Endodermal cell (in vitro differentiated cells): Measurements from ENCODE around the gene TACO1. TPM values are rescaled to one million over a fixed set of nuclear protein-coding genes. Genes with fewer than 3 reads are reported as not detected.

Source experiments
- DNase-seq: peaks from one replicate; pipeline ENCODE4 v3.0.0-alpha.2; 2017
- H3K27ac ChIP-seq: 2 replicates; pipeline ENCODE4 v1.5.1; 2013; ENCODE audit warnings: mild to moderate bottlenecking, low read depth, low read length, moderate library complexity
- H3K27me3 ChIP-seq: 2 replicates; pipeline ENCODE4 v1.6.1; 2013; ENCODE audit warnings: mild to moderate bottlenecking, low read length, moderate library complexity; ENCODE audit not compliant: insufficient read depth, control insufficient read depth, poor library complexity, severe bottlenecking
- H3K36me3 ChIP-seq: 2 replicates; pipeline ENCODE4 v1.7.0; 2013; ENCODE audit warnings: mild to moderate bottlenecking, low read length, moderate library complexity; ENCODE audit not compliant: control insufficient read depth, insufficient read depth
- H3K4me1 ChIP-seq: one replicate; pipeline ENCODE4 v1.7.0; 2013; ENCODE audit warnings: low read length; ENCODE audit not compliant: control insufficient read depth, insufficient read depth
- H3K4me3 ChIP-seq: 2 replicates; pipeline ENCODE4 v1.5.1; 2013; ENCODE audit warnings: mild to moderate bottlenecking, low read length, moderate library complexity
- H3K9ac ChIP-seq: 2 replicates; pipeline ENCODE4 v1.6.1; 2013; ENCODE audit warnings: mild to moderate bottlenecking, low read length, moderate library complexity; ENCODE audit not compliant: poor library complexity, severe bottlenecking; ENCODE audit errors: extremely low read depth
- H3K9me3 ChIP-seq: 2 replicates; pipeline ENCODE4 v1.6.1; 2013; ENCODE audit warnings: mild to moderate bottlenecking, low read length, moderate library complexity; ENCODE audit not compliant: control insufficient read depth
- H3K27ac Mint-ChIP-seq: 2 replicates; pipeline ENCODE4 v1.8.0; 2020; ENCODE audit warnings: mixed read lengths
- H3K27me3 Mint-ChIP-seq: 2 replicates; pipeline ENCODE4 v1.8.0; 2021; ENCODE audit warnings: mild to moderate bottlenecking, mixed read lengths; ENCODE audit not compliant: insufficient read depth
- H3K36me3 Mint-ChIP-seq: 2 replicates; pipeline ENCODE4 v1.8.0; 2020; ENCODE audit warnings: low read depth, mixed read lengths
- H3K4me1 Mint-ChIP-seq: 2 replicates; pipeline ENCODE4 v1.8.0; 2020; ENCODE audit warnings: mixed read lengths
- H3K4me3 Mint-ChIP-seq: 2 replicates; pipeline ENCODE4 v1.8.0; 2020; ENCODE audit warnings: mild to moderate bottlenecking, moderate library complexity, mixed read lengths
- H3K9me3 Mint-ChIP-seq: 2 replicates; pipeline ENCODE4 v1.8.0; 2020; ENCODE audit warnings: mild to moderate bottlenecking, mixed read lengths
- CTCF ChIP-seq: fragments of 200-600 bp; sonication (generic); conservative IDR thresholded peaks from 2 replicates; pipeline ENCODE4 v1.5.0; 2021; ENCODE audit warnings: antibody characterized with exemption, mild to moderate bottlenecking
- WGBS, 2 experiments: methylation state at CpG; one replicate each; pipeline versions ENCODE4 v1.1.5 to v1.1.7; 2013; ENCODE audit warnings: missing lambda C conversion rate in 2 of 2, mixed read lengths in 1 of 2; ENCODE audit not compliant: insufficient coverage in 1 of 2, insufficient read length in 1 of 2; 5-methylcytosine and 5-hydroxymethylcytosine counted together
- total RNA-seq, 2 donors: library from RNA; stranded (reverse); fragmentation: NEBNext Ultra II Directional in 1 of 2; extraction: Animal tissue kit (Norgen Biotek cat#: 25700) in 1 of 2; gene quantifications; 2 replicates in 1 of 2; 3 replicates in 1 of 2; pipeline ENCODE4 v1.2.1, GENCODE V29; 2021

TACO1 gene
- total RNA-seq, 2 donors from 2014 or later: 19.6 to 20.3 TPM

- Mint-ChIP-seq H3K27ac (no peak overlapping the region), H3K4me3 (peak overlapping the region; percentile 88), H3K9me3 (no peaks in the 10 kb centered on the region), H3K27me3 (no peaks in the 10 kb centered on the region), H3K36me3 (no peaks in the 10 kb centered on the region), H3K4me1 (peaks cover 30% of the 10 kb centered on the region)
- no peaks in the 10 kb centered on the region for H3K9me3 ChIP-seq
- H3K36me3 ChIP-seq: no peaks in the 10 kb centered on the region
- H3K27me3 ChIP-seq: no peaks in the 10 kb centered on the region
- WGBS, 2 experiments: 17 to 41% methylated on average over 5 to 6 of the region's 7 CpGs
- no peak overlapping the region for H3K27ac ChIP-seq
- TF ChIP-seq CTCF: no peak
- H3K4me3 ChIP-seq: peak overlapping the region; percentile 83
- peaks cover 4% of the 10 kb centered on the region for H3K4me1 ChIP-seq
- DNase-seq: no peak
- no peak overlapping the region for H3K9ac ChIP-seq
These were observed 23.3 kb downstream of the TACO1 start for GRCh38 chr17:63623786-63624530.

- H3K4me1 ChIP-seq: peaks cover 4% of the 10 kb centered on the region
- no peaks in the 10 kb centered on the region for H3K27me3 ChIP-seq
- no peak for TF ChIP-seq CTCF
- Mint-ChIP-seq H3K4me1 (peaks cover 30% of the 10 kb centered on the region), H3K27me3 (no peaks in the 10 kb centered on the region), H3K9me3 (no peaks in the 10 kb centered on the region), H3K27ac (no peak overlapping the region), H3K4me3 (no peak overlapping the region), H3K36me3 (no peaks in the 10 kb centered on the region)
- no peak overlapping the region for H3K27ac ChIP-seq
- WGBS, 2 experiments: 89% methylated on average over 1 of the region's 1 CpG; no CpG with 5 or more reads in 1 of the 2 experiments
- DNase-seq: no peak
- H3K4me3 ChIP-seq: no peak overlapping the region
- no peaks in the 10 kb centered on the region for H3K36me3 ChIP-seq
- H3K9me3 ChIP-seq: no peaks in the 10 kb centered on the region
- H3K9ac ChIP-seq: no peak overlapping the region
These were observed 23.8 kb downstream of the TACO1 start for GRCh38 chr17:63624531-63624880.

DNA sequence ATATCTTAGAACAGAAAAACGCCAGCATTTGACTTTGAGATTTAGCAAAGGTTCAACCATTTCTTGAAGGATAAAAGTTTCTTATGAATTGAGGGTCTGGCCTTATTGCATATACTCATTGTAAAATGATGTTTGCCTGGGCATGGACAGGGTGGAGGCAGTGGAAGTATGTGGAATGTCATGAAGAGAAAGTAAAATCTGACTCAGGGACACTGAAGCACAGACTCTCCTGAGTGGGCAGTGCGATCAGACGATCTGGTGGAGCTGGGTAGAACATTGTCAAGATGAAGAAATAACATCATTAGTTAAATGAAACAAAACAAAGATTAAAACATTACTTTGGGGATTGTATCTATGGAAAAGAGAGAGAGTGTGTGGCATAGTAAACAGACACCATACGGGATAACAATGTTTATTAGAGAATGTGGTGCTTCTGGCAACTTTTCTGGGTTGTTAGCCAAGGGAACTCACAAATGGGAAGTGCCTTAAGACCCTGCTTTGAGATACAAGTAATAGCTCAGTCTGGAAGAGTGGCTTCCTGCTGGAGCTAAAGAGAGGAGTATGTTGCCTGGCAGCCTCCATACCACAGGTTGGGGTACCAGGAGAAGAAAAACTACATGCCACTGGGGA is 26.0 kb downstream of the TACO1 start:
- no peak for DNase-seq

More for the DNA sequence above, 26.0 kb downstream of the TACO1 start:
- 92 to 100% methylated on average over 1 to 4 of the region's 4 CpGs for WGBS, 2 experiments
- no peak for TF ChIP-seq CTCF
- Mint-ChIP-seq H3K27me3 (no peaks in the 10 kb centered on the region), H3K27ac (no peak overlapping the region), H3K4me1 (peaks cover 32% of the 10 kb centered on the region), H3K4me3 (no peak overlapping the region), H3K36me3 (no peaks in the 10 kb centered on the region), H3K9me3 (no peaks in the 10 kb centered on the region)
- Histone ChIP-seq H3K4me1 (peaks cover 9% of the 10 kb centered on the region), H3K36me3 (no peaks in the 10 kb centered on the region), H3K4me3 (no peak overlapping the region), H3K27ac (no peak overlapping the region), H3K27me3 (no peaks in the 10 kb centered on the region), H3K9me3 (no peaks in the 10 kb centered on the region), H3K9ac (no peak overlapping the region)
